ENCODE measurements around the gene RGS17. TPM values are rescaled to one million over a fixed set of nuclear protein-coding genes. Genes with fewer than 3 reads are reported as not detected.

The RGS17 gene
- total RNA-seq (under 1 TPM in 9 of 10 donors, not detected in 1; 0.04 to 0.41 (median 0.21) TPM), polyA plus RNA-seq (under 1 TPM; 0.07 to 0.12 TPM)
- long read RNA-seq, donor 1, result 0 reads
- long read RNA-seq, donor 2, result 0 reads
- long read RNA-seq, donor 3, result 0 reads

GRCh38 chr6:153131037-153131981 is at the start of gene RGS17:
RGS17 (minus strand) TSS chr6:153131282; CDS start chr6:153044018, 87,264 bp downstream.
- intact Hi-C loops (cut with DNase I), result no loop called here
- no peak for TF ChIP-seq CTCF (IDR thresholded peaks at IDR 0.05)
- H3K27ac ChIP-seq, result peak within 1 kb of the TSS in 9 of 10 donors; percentile 31 to 73 (median 45)
- 2% methylated on average over 63 to 89 of the region's 89 CpGs for WGBS, 2 donors
- peaks cover 0 to 13% (median 0%) of the 10 kb centered on the region in 11 donors for H3K9me3 ChIP-seq
- peaks cover 0 to 16% (median 14%) of the 10 kb centered on the region in 9 donors for H3K4me1 ChIP-seq
- peak; percentile 59 to 60 for DNase-seq
- peak within 1 kb of the TSS; percentile 35 to 68 (median 66) for H3K4me3 ChIP-seq
- H3K36me3 ChIP-seq, result no peaks in the 10 kb centered on the region
- peak; percentile 70 to 88 (median 82) for ATAC-seq
- H3K27me3 ChIP-seq, result peaks cover 0 to 61% (median 38%) of the 10 kb centered on the region in 7 donors

DNA sequence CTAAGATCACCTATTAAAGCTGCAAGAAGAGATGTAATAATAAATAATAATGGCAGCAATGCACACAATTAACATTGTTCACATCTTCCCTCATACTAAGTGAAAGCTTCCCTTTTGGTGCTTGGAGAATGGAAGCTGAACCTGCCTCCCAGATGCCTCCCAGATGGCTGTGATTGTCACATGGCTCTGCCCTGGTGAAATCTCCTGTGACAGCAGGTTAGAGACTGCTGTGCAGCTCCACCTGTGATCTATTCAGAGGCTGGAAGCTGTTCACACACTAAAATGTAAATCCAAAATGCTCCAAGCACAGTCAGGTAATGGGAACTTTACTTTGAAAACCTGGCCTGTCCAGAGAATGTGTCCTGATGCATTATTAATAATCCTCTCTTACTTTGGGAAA is 41.7 kb upstream of the RGS17 start:
- ATAC-seq (no peak), DNase-seq (no peak)
- no peaks in the 10 kb centered on the region for H3K27me3 ChIP-seq
- H3K27ac ChIP-seq, result no peak overlapping the region
- no peak overlapping the region for H3K4me3 ChIP-seq
- H3K9me3 ChIP-seq, result no peaks in the 10 kb centered on the region
- intact Hi-C loops (cut with DNase I), result no loop called here
- no peaks in the 10 kb centered on the region for H3K36me3 ChIP-seq
- TF ChIP-seq CTCF (IDR thresholded peaks at IDR 0.05), result no peak
- no peaks in the 10 kb centered on the region for H3K4me1 ChIP-seq

DNA sequence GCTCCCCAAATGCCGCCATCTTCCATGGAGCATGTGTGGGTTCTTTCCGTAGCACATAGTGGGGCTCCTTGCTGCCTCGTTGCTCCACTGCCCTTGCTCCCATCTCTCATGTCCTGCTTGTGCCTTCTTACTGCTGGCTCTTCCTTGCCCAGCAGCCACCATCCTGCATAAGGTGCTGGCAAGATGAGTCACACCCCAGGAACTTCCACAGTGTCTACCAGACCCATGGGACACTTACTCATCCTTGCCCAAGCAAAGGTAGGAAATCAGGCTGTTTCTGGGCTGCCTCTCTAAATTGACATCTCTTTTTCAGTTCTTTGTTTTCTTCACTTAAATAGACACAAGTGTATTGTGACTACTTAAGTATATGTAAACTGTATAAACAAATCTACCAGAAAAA is 39.4 kb upstream of the RGS17 start:
- intact Hi-C loops (cut with DNase I), result no loop called here
- ATAC-seq, result no peak

More for the DNA sequence above, 39.4 kb upstream of the RGS17 start:
- WGBS, 2 donors, result 53 to 86% methylated on average over 3 of the region's 3 CpGs
- no peak for DNase-seq
- no peak for TF ChIP-seq CTCF (IDR thresholded peaks at IDR 0.05)
- H3K4me3 ChIP-seq, result no peak overlapping the region
- no peaks in the 10 kb centered on the region for H3K4me1 ChIP-seq
- no peak overlapping the region for H3K27ac ChIP-seq
- no peaks in the 10 kb centered on the region for H3K27me3 ChIP-seq
- H3K9me3 ChIP-seq, result no peaks in the 10 kb centered on the region
- H3K36me3 ChIP-seq, result no peaks in the 10 kb centered on the region
